WTC11 (cell line): ENCODE data around the gene SHISAL1. TPM values are rescaled to one million over a fixed set of nuclear protein-coding genes. Genes with fewer than 3 reads are reported as not detected.

Experiments
- ATAC-seq: fragments of 200-7000 bp; cut with Tn5 transposase; 2 replicates; pipeline ENCODE4 v1.10.0; 2021; ENCODE audit warnings: mild to moderate bottlenecking, moderate library complexity
- CTCF ChIA-PET: fragments of 300-600 bp; sonication (Branson Sonifier 250); formaldehyde crosslinking; loops from one replicate; lab custom pipeline; 2021; ENCODE audit warnings: antibody characterized with exemption; lab: Charles Lee
- POLR2A ChIA-PET: fragments of 350-600 bp; sonication (Branson Sonifier 250); formaldehyde crosslinking; loops from one replicate; lab custom pipeline; 2021; ENCODE audit warnings: antibody characterized with exemption; lab: Charles Lee
- DNase-seq: peaks from one replicate; pipeline ENCODE4 v3.0.0; 2021; ENCODE audit warnings: low spot score
- H3K27ac Mint-ChIP-seq: 2 replicates; pipeline ENCODE4 v1.8.0; 2021; ENCODE audit warnings: mixed read lengths
- H3K27me3 Mint-ChIP-seq: 2 replicates; pipeline ENCODE4 v1.8.0; 2021; ENCODE audit warnings: low read depth, mild to moderate bottlenecking, moderate library complexity, mixed read lengths
- H3K36me3 Mint-ChIP-seq: 2 replicates; pipeline ENCODE4 v1.8.0; 2021; ENCODE audit warnings: mixed read lengths
- H3K4me1 Mint-ChIP-seq: 2 replicates; pipeline ENCODE4 v1.8.0; 2022; ENCODE audit warnings: mixed read lengths
- H3K4me3 Mint-ChIP-seq: 2 replicates; pipeline ENCODE4 v1.8.0; 2021; ENCODE audit warnings: mild to moderate bottlenecking, moderate library complexity, mixed read lengths
- H3K9me3 Mint-ChIP-seq: 2 replicates; pipeline ENCODE4 v1.8.0; 2021; ENCODE audit warnings: mixed read lengths
- AFF4 ChIP-seq: sonication (generic); formaldehyde crosslinking; IDR thresholded peaks from 2 replicates; pipeline ENCODE4 v1.8.1; 2023; ENCODE audit warnings: mild to moderate bottlenecking, missing genetic modification reagents, borderline replicate concordance
- ATF1 ChIP-seq: sonication (generic); formaldehyde crosslinking; IDR thresholded peaks from 2 replicates; pipeline ENCODE4 v1.8.1; 2023; ENCODE audit warnings: mild to moderate bottlenecking, moderate library complexity, missing genetic modification reagents
- CBFB ChIP-seq: sonication (generic); formaldehyde crosslinking; IDR thresholded peaks from 2 replicates; pipeline ENCODE4 v1.8.1; 2022; ENCODE audit warnings: mild to moderate bottlenecking, low read depth, missing genetic modification reagents
- CREB1 ChIP-seq: sonication (generic); formaldehyde crosslinking; IDR thresholded peaks from 2 replicates; pipeline ENCODE4 v1.8.0; 2023; ENCODE audit warnings: mild to moderate bottlenecking, missing genetic modification reagents
- CTCF ChIP-seq: fragments of 200-600 bp; IDR thresholded peaks from 2 replicates; pipeline ENCODE4 v1.8.0; 2022; ENCODE audit warnings: antibody characterized with exemption
- E2F4 ChIP-seq: sonication (generic); formaldehyde crosslinking; IDR thresholded peaks from 2 replicates; pipeline ENCODE4 v1.8.1; 2022; ENCODE audit warnings: low read depth, mild to moderate bottlenecking, moderate library complexity, missing genetic modification reagents, borderline replicate concordance
- FOXJ3 ChIP-seq: sonication (generic); formaldehyde crosslinking; IDR thresholded peaks from 2 replicates; pipeline ENCODE4 v1.9.0; 2021; ENCODE audit warnings: missing genetic modification reagents, mild to moderate bottlenecking, borderline replicate concordance
- FOXP1 ChIP-seq: sonication (generic); formaldehyde crosslinking; IDR thresholded peaks from 2 replicates; pipeline ENCODE4 v1.8.0; 2022; ENCODE audit warnings: missing genetic modification reagents, mild to moderate bottlenecking, moderate library complexity, borderline replicate concordance
- HMGA2 ChIP-seq: fragments of 250-450 bp; sonication (Bioruptor Pico); IDR thresholded peaks from 2 replicates; pipeline ENCODE4 v1.4.0; 2021; ENCODE audit warnings: mild to moderate bottlenecking, moderate library complexity
- HMGXB4 ChIP-seq: sonication (generic); formaldehyde crosslinking; IDR thresholded peaks from 2 replicates; pipeline ENCODE4 v1.8.1; 2023; ENCODE audit warnings: mild to moderate bottlenecking, moderate library complexity, missing genetic modification reagents
- JAZF1 ChIP-seq: fragments of 250-450 bp; sonication (Bioruptor Pico); IDR thresholded peaks from 2 replicates; pipeline ENCODE4 v1.9.0; 2021; ENCODE audit warnings: moderate library complexity, mild to moderate bottlenecking, inconsistent platforms
- NFATC4 ChIP-seq: fragments of 250-450 bp; sonication (Bioruptor Pico); IDR thresholded peaks from 2 replicates; pipeline ENCODE4 v1.9.0; 2021; ENCODE audit warnings: mild to moderate bottlenecking
- NR3C1 ChIP-seq: sonication (generic); formaldehyde crosslinking; conservative IDR thresholded peaks from 2 replicates; pipeline ENCODE4 v1.8.1; 2023; ENCODE audit warnings: low read depth, mild to moderate bottlenecking, missing genetic modification reagents
- SMAD3 ChIP-seq: sonication (generic); formaldehyde crosslinking; IDR thresholded peaks from 2 replicates; pipeline ENCODE4 v1.8.0; 2022; ENCODE audit warnings: missing genetic modification reagents, mild to moderate bottlenecking, borderline replicate concordance
- TCF7 ChIP-seq: sonication (generic); formaldehyde crosslinking; IDR thresholded peaks from 2 replicates; pipeline ENCODE4 v1.8.0; 2022; ENCODE audit warnings: mild to moderate bottlenecking, low read depth, missing genetic modification reagents, moderate library complexity
- USF1 ChIP-seq: sonication (generic); formaldehyde crosslinking; IDR thresholded peaks from 2 replicates; pipeline ENCODE4 v1.8.0; 2022; ENCODE audit warnings: mild to moderate bottlenecking, missing genetic modification reagents
- total RNA-seq: library from RNA; stranded (reverse); gene quantifications from 3 replicates; pipeline ENCODE4 v1.2.3, GENCODE V29; 2021
- TF ChIP-seq, protein P1 (sequence below): fragments of 250-450 bp; sonication (Bioruptor Pico); conservative IDR thresholded peaks from 2 replicates; pipeline ENCODE4 v1.9.0; 2021; ENCODE audit warnings: mild to moderate bottlenecking

SHISAL1 gene
- total RNA-seq, 1 experiment from 2014 or later: 2.7 TPM

DNA sequence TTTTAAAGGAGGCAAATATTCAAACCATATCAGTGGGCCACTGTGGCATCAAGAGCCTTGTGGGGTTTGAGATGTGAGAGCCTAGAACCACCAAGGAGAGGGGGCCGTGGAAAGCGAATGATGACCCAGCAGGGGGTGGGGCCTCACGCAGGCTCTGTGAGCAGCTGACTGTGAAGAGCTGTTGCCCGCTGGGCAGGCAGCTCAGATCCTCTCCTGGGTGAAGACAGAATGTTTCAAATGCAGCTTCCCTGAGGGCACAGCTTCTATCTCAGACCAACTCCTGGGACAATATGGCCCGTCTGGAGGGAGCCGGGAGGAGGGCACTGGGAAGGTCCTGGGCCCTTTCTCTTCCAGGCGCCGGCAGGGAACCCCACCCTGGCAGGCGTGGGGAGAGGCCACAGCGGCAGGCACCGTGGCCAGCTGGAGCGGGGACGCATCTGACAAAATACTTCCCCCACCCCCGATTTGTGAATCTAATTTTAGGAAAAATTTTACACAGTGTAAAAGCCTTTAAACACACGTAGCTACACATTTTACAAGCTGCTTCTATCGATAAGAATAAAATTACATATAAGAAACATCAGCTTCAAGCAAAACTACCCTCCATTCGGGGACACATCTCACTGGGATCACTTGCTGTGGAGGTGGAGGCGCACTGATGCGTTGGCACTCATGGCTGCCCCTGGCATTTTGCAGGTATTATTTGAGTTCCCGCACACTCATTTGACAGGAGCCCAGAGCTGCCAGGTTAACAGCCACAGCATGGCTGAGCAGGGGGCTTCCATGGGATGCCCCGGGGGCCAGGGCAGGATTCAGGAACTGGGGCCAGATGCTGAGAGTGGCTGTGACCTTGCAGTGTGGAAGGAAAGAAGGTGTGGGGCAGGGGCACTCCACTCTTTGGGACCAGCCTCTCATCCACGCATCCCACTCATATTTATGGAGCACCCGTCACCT lies 91.7 kb downstream of the SHISAL1 start:
- H3K9me3 Mint-ChIP-seq: peaks cover 9% of the 10 kb centered on the region
- no peak for ATAC-seq

DNA sequence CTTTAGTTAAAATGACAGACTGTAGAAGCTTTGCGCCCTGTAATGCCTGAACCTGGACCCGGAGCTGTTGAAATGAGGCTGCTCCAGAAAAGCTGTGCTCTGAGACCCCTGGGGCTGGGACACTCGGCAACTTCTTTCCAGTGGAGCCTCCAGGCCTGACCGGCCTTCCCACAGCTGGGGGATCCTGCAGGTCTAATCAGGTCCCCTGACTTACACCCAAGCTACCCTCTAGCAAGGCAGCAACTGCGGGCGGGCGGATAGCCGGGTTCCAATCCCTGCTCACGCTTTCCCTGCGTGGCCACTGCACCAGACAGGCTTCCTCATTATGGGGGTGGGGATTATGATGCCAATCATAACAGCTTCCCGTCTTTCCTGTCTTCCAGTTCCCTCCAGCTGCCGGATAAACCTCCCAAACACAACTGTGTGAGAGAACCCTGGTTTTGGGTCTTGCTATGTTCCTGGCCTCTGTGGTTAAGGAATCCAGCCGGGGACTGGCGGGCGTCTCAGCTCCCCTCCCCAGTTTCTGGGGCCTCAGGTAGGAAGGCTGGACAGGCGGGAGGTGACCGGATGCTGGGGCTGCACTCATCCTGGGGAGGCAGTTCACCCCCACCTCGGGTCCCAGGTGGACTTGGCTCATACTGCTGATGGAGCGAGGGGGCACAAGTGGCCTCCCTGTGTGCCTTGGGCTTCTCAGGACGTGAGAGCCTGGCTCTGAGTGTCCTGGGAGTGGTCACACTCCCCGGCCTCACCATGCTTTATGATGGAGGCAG lies 93.5 kb downstream of the SHISAL1 start:
- H3K4me1 Mint-ChIP-seq: no peaks in the 10 kb centered on the region
- ChIA-PET CTCF (no interaction called here), POLR2A (interaction anchor here (0.6 kb wide), 1 partner anchor 815 kb away, joined by 3 read pairs; no protein-coding TSS in a partner anchor)
- DNase-seq (no peak), ATAC-seq (no peak)
- peaks cover 4% of the 10 kb centered on the region for H3K36me3 Mint-ChIP-seq
- no peaks in the 10 kb centered on the region for H3K27me3 Mint-ChIP-seq
- H3K9me3 Mint-ChIP-seq: peaks cover 9% of the 10 kb centered on the region
- H3K27ac Mint-ChIP-seq: no peak overlapping the region
- H3K4me3 Mint-ChIP-seq: no peak overlapping the region
- no peak for TF ChIP-seq TCF7 (CRISPR knock-in tag)
- no peak for TF ChIP-seq CTCF
- TF ChIP-seq SMAD3 (CRISPR knock-in tag): no peak
- no peak for TF ChIP-seq E2F4 (CRISPR knock-in tag)
- TF ChIP-seq HMGXB4: no peak
- no peak for TF ChIP-seq AFF4 (CRISPR knock-in tag)
- no peak for TF ChIP-seq CBFB (CRISPR knock-in tag)
- no peak for TF ChIP-seq HMGA2 (CRISPR knock-in tag)
- no peak for TF ChIP-seq USF1 (CRISPR knock-in tag)
- TF ChIP-seq, protein P1, sequence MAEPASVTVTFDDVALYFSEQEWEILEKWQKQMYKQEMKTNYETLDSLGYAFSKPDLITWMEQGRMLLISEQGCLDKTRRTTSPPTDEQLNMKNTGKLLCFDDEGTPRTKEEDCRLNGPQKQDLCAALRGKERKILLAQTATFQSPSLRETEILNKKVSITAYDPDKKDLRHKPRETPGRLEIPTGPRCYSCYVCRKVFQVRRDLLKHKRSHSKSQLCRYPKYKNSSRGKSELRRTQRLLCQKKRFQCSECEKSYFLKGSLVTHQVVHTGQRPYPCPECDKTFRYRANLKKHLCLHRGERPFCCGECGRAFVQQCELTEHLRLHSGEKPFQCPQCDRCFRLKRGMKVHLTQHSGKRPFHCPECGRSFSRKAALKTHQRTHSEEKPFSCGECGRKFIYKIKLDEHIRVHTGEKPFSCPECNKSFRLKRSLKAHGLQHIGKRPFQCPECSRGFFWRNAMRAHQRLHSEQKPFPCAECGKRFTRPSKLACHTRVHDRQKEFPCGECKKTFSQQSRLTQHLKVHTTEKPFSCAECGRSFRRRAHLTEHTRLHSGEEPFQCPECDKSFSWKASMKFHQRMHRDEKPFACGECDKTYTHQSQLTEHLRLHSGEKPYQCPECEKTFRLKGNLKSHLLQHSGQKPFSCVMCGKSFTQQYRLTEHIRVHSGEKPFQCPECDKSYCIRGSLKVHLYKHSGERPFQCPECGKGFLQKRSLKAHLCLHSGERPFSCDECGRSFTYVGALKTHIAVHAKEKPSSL (CRISPR knock-in tag): no peak
- no peak for TF ChIP-seq NR3C1 (CRISPR knock-in tag)
- TF ChIP-seq NFATC4 (CRISPR knock-in tag): no peak
- TF ChIP-seq CREB1 (CRISPR knock-in tag): no peak
- TF ChIP-seq ATF1 (CRISPR knock-in tag): no peak

More for the DNA sequence above, 91.7 kb downstream of the SHISAL1 start:
- ChIA-PET CTCF (no interaction called here), POLR2A (no interaction called here)
- Mint-ChIP-seq H3K27me3 (no peaks in the 10 kb centered on the region; the same call in 1 of the 2 replicates), H3K36me3 (peaks cover 4% of the 10 kb centered on the region), H3K27ac (no peak overlapping the region), H3K4me3 (no peak overlapping the region), H3K4me1 (no peaks in the 10 kb centered on the region)
- no peak for DNase-seq
- no peak for TF ChIP-seq TCF7 (CRISPR knock-in tag)
- no peak for TF ChIP-seq USF1 (CRISPR knock-in tag)
- no peak for TF ChIP-seq FOXJ3
- no peak for TF ChIP-seq FOXP1 (CRISPR knock-in tag)
- no peak for TF ChIP-seq JAZF1 (CRISPR knock-in tag)
- no peak for TF ChIP-seq ATF1 (CRISPR knock-in tag)
- TF ChIP-seq, all 79 proteins: peak for 0
